ENCODE data around the gene SLC35E1. TPM values are rescaled to one million over a fixed set of nuclear protein-coding genes. Genes with fewer than 3 reads are reported as not detected.
A peak's percentile ranks its signal among the peaks of the same experiment; 100 is the strongest.
"Not testable (repeated sequence)": the region's sequence is repeated elsewhere in the genome, so short reads cannot be mapped to it uniquely, and the experiment has no call there.

The SLC35E1 gene
- total and polyA plus RNA-seq, 4 donors, result 22.5 to 37.7 (median 29.2) TPM

DNA sequence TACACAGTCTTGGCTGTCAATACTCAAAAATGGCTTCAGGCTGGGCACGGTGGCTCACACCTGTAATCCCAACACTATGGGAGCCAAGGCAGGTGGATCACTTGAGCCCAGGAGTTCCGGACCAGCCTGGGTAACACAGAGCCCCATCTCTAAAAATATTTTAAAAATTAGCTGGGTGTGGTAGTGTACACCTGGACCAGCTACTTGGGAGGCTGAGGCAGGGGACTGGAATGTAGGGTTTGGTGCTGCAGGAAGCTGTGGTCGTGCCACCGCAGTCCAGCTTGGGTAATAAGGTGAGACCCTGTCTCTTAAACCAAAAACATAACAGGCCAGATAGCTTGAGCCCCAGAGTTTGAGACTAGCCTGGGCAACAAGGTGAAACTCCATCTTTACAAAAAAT lies 23.3 kb downstream of the SLC35E1 start:
- DNase-seq (no peak), ATAC-seq (ENCODE audit: low FRiP score) (no peak)
- no peak overlapping the region for H3K4me3 ChIP-seq (ENCODE audit: low read length in 2 of 2)
- H3K4me1 ChIP-seq (ENCODE audit: control insufficient read depth in 1 of 2, insufficient read depth in 2 of 2, low read length in 2 of 2), result no peaks in the 10 kb centered on the region
- H3K36me3 ChIP-seq (ENCODE audit: control insufficient read depth in 1 of 2, insufficient read depth in 2 of 2, low read length in 1 of 2), result peaks cover 0 to 4% of the 10 kb centered on the region in 2 donors
- H3K9me3 ChIP-seq (ENCODE audit: control insufficient read depth, low read length), result no peaks in the 10 kb centered on the region
- intact Hi-C loops (cut with DNase I), result no loop called here
- H3K27me3 ChIP-seq (ENCODE audit: control insufficient read depth in 1 of 2, insufficient read depth in 2 of 2, low read length in 1 of 2), result no peaks in the 10 kb centered on the region
- WGBS, 2 donors, result 92 to 96% methylated on average over 4 of the region's 4 CpGs
- H3K27ac ChIP-seq (ENCODE audit: low read depth in 1 of 2, low read length in 2 of 2), result no peak overlapping the region

DNA sequence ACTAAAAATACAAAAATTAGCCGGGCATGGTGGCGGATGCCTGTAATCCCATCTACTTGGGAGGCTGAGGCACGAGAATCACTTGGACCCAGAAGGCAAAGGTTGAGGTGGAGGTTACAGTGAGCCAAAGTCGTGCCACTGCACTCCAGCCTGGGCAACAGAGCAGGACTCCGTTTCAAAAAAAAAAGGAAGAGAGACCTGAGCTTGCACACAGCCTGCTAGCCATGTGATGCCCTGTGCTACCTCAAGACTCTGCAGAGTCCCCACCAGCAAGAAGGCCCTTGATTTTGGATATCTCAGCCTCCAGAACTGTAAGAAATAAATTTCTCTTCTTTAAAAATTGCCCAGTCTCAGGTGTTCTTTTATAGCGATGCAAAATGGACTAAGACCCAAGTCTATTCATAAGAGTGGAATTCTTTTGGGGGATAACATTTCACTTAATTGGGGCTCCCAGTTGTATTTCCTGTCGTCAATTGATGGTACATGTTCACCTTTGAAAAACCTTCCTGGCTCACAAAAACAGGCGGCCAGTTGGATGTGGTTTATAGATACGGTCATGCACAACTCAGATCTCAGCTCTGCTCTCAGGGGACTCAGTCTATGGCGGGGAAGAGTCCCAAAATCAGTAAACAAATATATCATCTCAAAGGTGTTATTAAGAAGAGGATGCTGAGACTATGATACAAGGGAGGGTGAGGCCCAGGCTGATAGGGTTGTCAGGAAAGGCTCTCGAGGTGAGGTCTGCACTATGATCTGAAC lies 27.6 kb downstream of the SLC35E1 start:
- H3K4me1 ChIP-seq (ENCODE audit: control insufficient read depth in 1 of 2, insufficient read depth in 2 of 2, low read length in 2 of 2), result peaks cover 0 to 6% of the 10 kb centered on the region in 2 donors
- intact Hi-C loops (cut with DNase I), result no loop called here

GRCh38 chr19:16543734-16544133 lies 28.5 kb downstream of the SLC35E1 start:
- H3K9me3 ChIP-seq (ENCODE audit: control insufficient read depth, low read length); H3K4me3 ChIP-seq (ENCODE audit: low read length in 2 of 2); H3K4me1 ChIP-seq (ENCODE audit: control insufficient read depth in 1 of 2, insufficient read depth in 2 of 2, low read length in 2 of 2); ATAC-seq (ENCODE audit: low FRiP score); H3K27me3 ChIP-seq (ENCODE audit: control insufficient read depth in 1 of 2, insufficient read depth in 2 of 2, low read length in 1 of 2); H3K27ac ChIP-seq (ENCODE audit: low read depth in 1 of 2, low read length in 2 of 2); H3K36me3 ChIP-seq (ENCODE audit: control insufficient read depth in 1 of 2, insufficient read depth in 2 of 2, low read length in 1 of 2); DNase-seq: not testable (repeated sequence)
- WGBS, 2 donors, result 80 to 85% methylated on average over 6 of the region's 6 CpGs
- intact Hi-C loops (cut with DNase I), result loop anchor here in 1 of 2 donors (1.0 kb wide), 1 partner anchor 28 kb away; no protein-coding TSS in a partner anchor

More for the DNA sequence above, 27.6 kb downstream of the SLC35E1 start:
- WGBS, 2 donors, result 92% methylated on average over 11 of the region's 11 CpGs
- no peaks in the 10 kb centered on the region for H3K27me3 ChIP-seq (ENCODE audit: control insufficient read depth in 1 of 2, insufficient read depth in 2 of 2, low read length in 1 of 2)
- no peak overlapping the region for H3K27ac ChIP-seq (ENCODE audit: low read depth in 1 of 2, low read length in 2 of 2)
- DNase-seq (no peak), ATAC-seq (ENCODE audit: low FRiP score) (no peak)
- no peak overlapping the region for H3K4me3 ChIP-seq (ENCODE audit: low read length in 2 of 2)
- no peaks in the 10 kb centered on the region for H3K36me3 ChIP-seq (ENCODE audit: control insufficient read depth in 1 of 2, insufficient read depth in 2 of 2, low read length in 1 of 2)
- no peaks in the 10 kb centered on the region for H3K9me3 ChIP-seq (ENCODE audit: control insufficient read depth, low read length)

GRCh38 chr19:16542910-16543472 lies 29.2 kb downstream of the SLC35E1 start:
- DNase-seq, result no peak
- H3K4me3 ChIP-seq (ENCODE audit: low read length in 2 of 2), result peak overlapping the region; percentile 9 to 90
- H3K27me3 ChIP-seq (ENCODE audit: control insufficient read depth in 1 of 2, insufficient read depth in 2 of 2, low read length in 1 of 2), result no peaks in the 10 kb centered on the region
- H3K36me3 ChIP-seq (ENCODE audit: control insufficient read depth in 1 of 2, insufficient read depth in 2 of 2, low read length in 1 of 2), result no peaks in the 10 kb centered on the region
- peak overlapping the region in 1 of 2 donors; percentile 6 for H3K27ac ChIP-seq (ENCODE audit: low read depth in 1 of 2, low read length in 2 of 2)
- 3% methylated on average over 15 of the region's 15 CpGs for WGBS, 2 donors
- intact Hi-C loops (cut with DNase I), result loop anchor here in 1 of 2 donors (1.0 kb wide), 1 partner anchor 28 kb away; no protein-coding TSS in a partner anchor
- no peak for ATAC-seq (ENCODE audit: low FRiP score)
- H3K9me3 ChIP-seq (ENCODE audit: control insufficient read depth, low read length), result no peaks in the 10 kb centered on the region
- peaks cover 0 to 6% of the 10 kb centered on the region in 2 donors for H3K4me1 ChIP-seq (ENCODE audit: control insufficient read depth in 1 of 2, insufficient read depth in 2 of 2, low read length in 2 of 2)

DNA sequence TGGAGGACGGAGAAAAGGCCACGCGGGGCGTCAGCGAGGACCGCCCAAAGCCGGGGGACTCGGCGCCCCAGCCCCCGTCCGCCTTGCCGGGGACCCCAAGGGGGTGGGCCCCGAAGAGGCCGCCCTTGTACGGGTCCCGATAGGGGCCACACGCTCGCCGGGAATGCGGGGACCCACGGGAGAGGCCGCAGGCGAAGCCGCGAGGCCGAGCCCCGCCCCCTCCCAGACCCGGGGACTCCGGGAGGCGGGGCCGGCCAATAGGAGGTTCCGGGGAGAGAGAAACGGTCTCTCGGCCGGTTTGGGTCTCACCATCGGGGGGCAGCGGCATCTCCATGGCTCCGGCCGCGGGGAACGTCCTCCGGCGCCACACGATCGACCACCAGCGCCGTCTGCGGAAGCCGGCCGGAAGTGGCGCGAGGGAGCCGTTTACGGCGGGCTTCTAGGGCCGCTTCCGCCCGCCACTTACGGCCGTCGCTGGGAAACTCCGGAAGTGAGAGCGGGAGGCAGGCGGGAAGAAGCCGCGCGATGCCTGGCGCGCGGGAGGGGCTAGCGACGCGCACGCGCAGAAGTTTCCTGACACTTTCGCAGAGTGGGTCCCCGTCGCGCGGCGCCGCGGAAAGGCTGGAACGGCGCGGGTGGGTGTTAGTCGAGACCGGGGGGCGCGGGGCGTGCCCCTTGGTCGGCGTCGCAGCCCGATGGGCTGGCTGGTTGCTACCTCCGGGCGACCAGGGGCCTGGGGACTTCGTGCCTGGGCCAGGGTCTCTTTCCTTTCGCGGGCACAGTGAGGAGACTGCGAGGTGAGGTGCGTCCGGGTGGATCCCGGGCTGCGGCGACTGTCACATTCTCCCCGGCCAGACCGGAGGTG lies 29.9 kb downstream of the SLC35E1 start, which contains the start of gene CHERP:
Gene CHERP (minus strand): TSS at position 393 of the 865 bp plus-strand sequence. CDS start 59 bp downstream, at position 334.
- Histone ChIP-seq H3K36me3 (ENCODE audit: control insufficient read depth in 1 of 2, insufficient read depth in 2 of 2, low read length in 1 of 2) (peaks cover 0 to 2% of the 10 kb centered on the region in 2 donors), H3K27ac (ENCODE audit: low read depth in 1 of 2, low read length in 2 of 2) (peak within 1 kb of the TSS in 1 of 2 donors; percentile 16), H3K9me3 (ENCODE audit: control insufficient read depth, low read length) (no peaks in the 10 kb centered on the region), H3K4me3 (ENCODE audit: low read length in 2 of 2) (peak within 1 kb of the TSS; percentile 80 to 90), H3K4me1 (ENCODE audit: control insufficient read depth in 1 of 2, insufficient read depth in 2 of 2, low read length in 2 of 2) (peaks cover 0 to 6% of the 10 kb centered on the region in 2 donors), H3K27me3 (ENCODE audit: control insufficient read depth in 1 of 2, insufficient read depth in 2 of 2, low read length in 1 of 2) (no peaks in the 10 kb centered on the region)
- DNase-seq (peak; percentile 97 to 98), ATAC-seq (ENCODE audit: low FRiP score) (peak; percentile 98)
- 0% methylated on average over 96 to 108 of the region's 108 CpGs for WGBS, 2 donors
- intact Hi-C loops (cut with DNase I), result no loop called here

- Histone ChIP-seq H3K4me1 (ENCODE audit: control insufficient read depth in 1 of 2, insufficient read depth in 2 of 2, low read length in 2 of 2) (peaks cover 0 to 6% of the 10 kb centered on the region in 2 donors), H3K27ac (ENCODE audit: low read depth in 1 of 2, low read length in 2 of 2) (no peak overlapping the region), H3K27me3 (ENCODE audit: control insufficient read depth in 1 of 2, insufficient read depth in 2 of 2, low read length in 1 of 2) (no peaks in the 10 kb centered on the region), H3K4me3 (ENCODE audit: low read length in 2 of 2) (peak overlapping the region; percentile 80), H3K9me3 (ENCODE audit: control insufficient read depth, low read length) (no peaks in the 10 kb centered on the region), H3K36me3 (ENCODE audit: control insufficient read depth in 1 of 2, insufficient read depth in 2 of 2, low read length in 1 of 2) (peaks cover 0 to 2% of the 10 kb centered on the region in 2 donors)
- ATAC-seq (ENCODE audit: low FRiP score), result no peak
- intact Hi-C loops (cut with DNase I), result no loop called here
- WGBS, 2 donors, result 1% methylated on average over 29 of the region's 29 CpGs
- DNase-seq, result no peak
Observed at GRCh38 chr19:16541526-16542044, 30.6 kb downstream of the SLC35E1 start.

GRCh38 chr19:16540948-16541347 lies 31.3 kb downstream of the SLC35E1 start:
- no peak overlapping the region for H3K27ac ChIP-seq (ENCODE audit: low read depth in 1 of 2, low read length in 2 of 2)
- 85 to 86% methylated on average over 12 of the region's 12 CpGs for WGBS, 2 donors
- DNase-seq (no peak), ATAC-seq (ENCODE audit: low FRiP score) (no peak)
- intact Hi-C loops (cut with DNase I), result no loop called here
- peaks cover 0 to 6% of the 10 kb centered on the region in 2 donors for H3K4me1 ChIP-seq (ENCODE audit: control insufficient read depth in 1 of 2, insufficient read depth in 2 of 2, low read length in 2 of 2)
- peak overlapping the region in 1 of 2 donors; percentile 80 for H3K4me3 ChIP-seq (ENCODE audit: low read length in 2 of 2)
- H3K36me3 ChIP-seq (ENCODE audit: control insufficient read depth in 1 of 2, insufficient read depth in 2 of 2, low read length in 1 of 2), result peaks cover 0 to 2% of the 10 kb centered on the region in 2 donors
- H3K27me3 ChIP-seq (ENCODE audit: control insufficient read depth in 1 of 2, insufficient read depth in 2 of 2, low read length in 1 of 2), result no peaks in the 10 kb centered on the region
- no peaks in the 10 kb centered on the region for H3K9me3 ChIP-seq (ENCODE audit: control insufficient read depth, low read length)

DNA sequence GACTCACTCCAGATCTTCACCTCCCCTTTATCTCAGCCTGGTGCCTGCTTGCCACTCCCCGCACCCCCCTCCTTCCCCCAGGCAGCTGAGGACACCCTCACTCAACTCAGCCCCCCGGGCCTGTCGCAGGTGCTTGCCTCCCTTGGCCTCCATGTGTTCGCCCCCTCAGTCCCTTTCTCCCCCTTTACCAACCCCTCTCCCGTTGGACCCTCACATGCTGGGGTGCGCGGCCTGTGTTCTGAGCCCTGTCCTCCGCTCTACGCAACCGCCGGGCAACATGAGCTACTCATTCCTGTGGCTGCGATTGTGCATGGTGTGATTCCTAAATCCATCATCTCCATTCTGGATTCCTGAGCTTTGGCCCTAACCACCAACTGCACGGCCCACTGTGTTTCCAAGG lies 35.1 kb downstream of the SLC35E1 start:
- intact Hi-C loops (cut with DNase I), result no loop called here
- no peaks in the 10 kb centered on the region for H3K27me3 ChIP-seq (ENCODE audit: control insufficient read depth in 1 of 2, insufficient read depth in 2 of 2, low read length in 1 of 2)
- H3K4me3 ChIP-seq (ENCODE audit: low read length in 2 of 2), result no peak overlapping the region
- no peak for ATAC-seq (ENCODE audit: low FRiP score)
- peaks cover 0 to 7% of the 10 kb centered on the region in 2 donors for H3K36me3 ChIP-seq (ENCODE audit: control insufficient read depth in 1 of 2, insufficient read depth in 2 of 2, low read length in 1 of 2)
- 87 to 91% methylated on average over 13 of the region's 13 CpGs for WGBS, 2 donors
- DNase-seq, result no peak
- peaks cover 0 to 6% of the 10 kb centered on the region in 2 donors for H3K4me1 ChIP-seq (ENCODE audit: control insufficient read depth in 1 of 2, insufficient read depth in 2 of 2, low read length in 2 of 2)
- H3K9me3 ChIP-seq (ENCODE audit: control insufficient read depth, low read length), result no peaks in the 10 kb centered on the region
- no peak overlapping the region for H3K27ac ChIP-seq (ENCODE audit: low read depth in 1 of 2, low read length in 2 of 2)

Data from aorta (tissue), 5 donors.